Measurements from ENCODE around the gene GRIN2A. TPM values are rescaled to one million over a fixed set of nuclear protein-coding genes. Genes with fewer than 3 reads are reported as not detected.

GRIN2A gene
- total and polyA plus RNA-seq, 2 of the 8 experiments (the other 6 are each of a cell fraction or from before 2014, with no cell fraction given): 0.18 to 1.8 TPM

DNA sequence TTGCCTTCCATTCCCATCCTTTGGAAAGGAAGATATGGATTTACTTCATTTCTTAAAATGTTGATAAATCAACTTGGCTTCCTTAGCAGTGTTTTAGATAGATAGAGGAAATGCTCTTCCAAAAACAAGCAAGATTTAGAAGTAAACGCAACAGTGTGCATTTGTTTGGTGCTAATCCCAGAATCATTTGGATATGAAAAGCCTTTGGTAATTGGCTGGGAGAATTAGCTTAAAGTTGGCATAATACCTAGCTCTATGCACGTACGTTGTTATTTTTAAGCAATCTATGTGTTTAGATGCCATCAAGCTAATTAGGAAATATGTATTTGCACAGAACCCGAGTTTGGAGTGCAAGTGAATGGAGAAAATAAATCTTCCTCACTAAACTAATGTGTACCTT is 415.3 kb downstream of the GRIN2A start:
- H2BK5ac ChIP-seq (ENCODE audit: low read depth, low read length): no peak overlapping the region
- H3K4me1 ChIP-seq (replicated peaks in 1 of 4; ENCODE audit: control insufficient read depth in 3 of 4, insufficient read depth in 4 of 4, low read length in 3 of 4): peaks cover 0 to 7% (median 3%) of the 10 kb centered on the region in 4 experiments; a peak in 6 of 7 replicates
- CTCF ChIA-PET (ENCODE audit: partially characterized antibody): interaction anchor here (1.5 kb wide), 2 partner anchors 13 to 511 kb away, joined by 3 read pairs; no protein-coding TSS in a partner anchor
- no peaks in the 10 kb centered on the region for H3K23me2 ChIP-seq (ENCODE audit: low read depth, low read length)
- H3K27ac ChIP-seq (ENCODE audit: low read depth, low read length): no peak overlapping the region
- FAIRE-seq: no peak
- H4K91ac ChIP-seq (replicated peaks; ENCODE audit: insufficient read length, low read length): no peak overlapping the region
- no peak overlapping the region for H4K5ac ChIP-seq (ENCODE audit: insufficient read length, low read depth, low read length)
- H2BK120ac ChIP-seq (replicated peaks; ENCODE audit: low read depth, low read length): no peak overlapping the region
- H3K9ac ChIP-seq (replicated peaks in 1 of 4; ENCODE audit: extremely low read depth in 1 of 4, low read depth in 3 of 4, low read length in 3 of 4): no peak overlapping the region
- H2BK15ac ChIP-seq (ENCODE audit: low read length): no peak overlapping the region
- H3K14ac ChIP-seq (ENCODE audit: insufficient read length): no peak overlapping the region
- H4K20me1 ChIP-seq (replicated peaks in 1 of 2; ENCODE audit: control insufficient read depth in 1 of 2, insufficient read depth in 2 of 2, low read length in 2 of 2): no peaks in the 10 kb centered on the region
- H3K4me2 ChIP-seq (ENCODE audit: insufficient read depth in 1 of 2, low read depth in 2 of 2, low read length in 2 of 2): no peak overlapping the region
- no peak overlapping the region for H2AFZ ChIP-seq (ENCODE audit: low read length)
- H3K79me1 ChIP-seq (ENCODE audit: low read depth, low read length): peaks cover 2% of the 10 kb centered on the region
- H3K36me3 ChIP-seq (ENCODE audit: control insufficient read depth in 2 of 4, insufficient read depth in 4 of 4, low read length in 3 of 4): peaks cover 0 to 8% (median 0%) of the 10 kb centered on the region in 4 experiments; a peak in 1 of 8 replicates
- no peak overlapping the region for H4K8ac ChIP-seq (ENCODE audit: extremely low read depth, insufficient read depth, low read length)
- no peaks in the 10 kb centered on the region; a peak in 1 of 4 replicates for H3K9me3 ChIP-seq (ENCODE audit: insufficient read depth in 2 of 2, low read depth in 1 of 2, low read length in 1 of 2)
- H3K56ac ChIP-seq (replicated peaks; ENCODE audit: insufficient read length, low read depth, low read length): no peak overlapping the region
- H2BK20ac ChIP-seq (ENCODE audit: low read length): no peak overlapping the region
- H3K4me3 ChIP-seq (ENCODE audit: extremely low read depth in 1 of 4, insufficient read depth in 2 of 4, low read depth in 3 of 4, low read length in 4 of 4): no peak overlapping the region
- H2BK12ac ChIP-seq (ENCODE audit: low read depth, low read length): no peak overlapping the region
- 86% methylated on average over 4 of the region's 4 CpGs; no CpG with 5 or more reads in 1 of the 2 experiments for WGBS, 2 experiments (ENCODE audit: extremely low coverage in 1 of 2, insufficient coverage in 1 of 2, insufficient read length in 1 of 2, insufficient replicate concordance in 2 of 2, low coverage in 1 of 2, low lambda C conversion rate in 2 of 2, missing lambda C conversion rate in 1 of 2)
- POLR2A ChIA-PET (ENCODE audit: partially characterized antibody): no interaction called here
- no peak overlapping the region for H2AK5ac ChIP-seq (ENCODE audit: low read depth, low read length)
- DNase-seq (ENCODE audit: low read depth in 1 of 2, low spot score in 2 of 2): no peak
- H3K27me3 ChIP-seq (replicated peaks in 1 of 4; ENCODE audit: control insufficient read depth in 3 of 4, extremely low read depth in 1 of 4, insufficient read depth in 3 of 4, low read length in 3 of 4): no peaks in the 10 kb centered on the region
- H3K4ac ChIP-seq (replicated peaks; ENCODE audit: insufficient read length, low read depth, low read length): no peak overlapping the region
- H3K23ac ChIP-seq (ENCODE audit: insufficient read length): no peak overlapping the region
- no peak overlapping the region for H3K18ac ChIP-seq (ENCODE audit: extremely low read depth, low read length)
- no peaks in the 10 kb centered on the region for H3K79me2 ChIP-seq (ENCODE audit: control insufficient read depth in 1 of 2, insufficient read depth in 2 of 2, low read length in 2 of 2)
- no peak for TF ChIP-seq SIRT6 (IDR thresholded peaks at IDR 0.05; ENCODE audit: low read length)
- TF ChIP-seq FOSL1 (IDR thresholded peaks at IDR 0.05; ENCODE audit: insufficient read depth, low read depth, low read length): no peak
- TF ChIP-seq CHD1 (IDR thresholded peaks at IDR 0.05; ENCODE audit: low read depth, low read length): no peak
- TF ChIP-seq KDM5A (IDR thresholded peaks at IDR 0.05; ENCODE audit: low read length): no peak
